Activated CD8-positive, alpha-beta memory T cell treated with anti-CD3 and anti-CD28 coated beads, Interleukin-2, amount 10 ng/mL, durations not matched to agents 7 days and 5 days (primary cell): ENCODE measurements around the gene COL23A1. TPM values are rescaled to one million over a fixed set of nuclear protein-coding genes. Genes with fewer than 3 reads are reported as not detected.
"Not testable (repeated sequence)": the region's sequence is repeated elsewhere in the genome, so short reads cannot be mapped to it uniquely, and the experiment has no call there.

Experiments used
- ATAC-seq: fragments of 150-1000 bp; cut with Tn5 transposase; one replicate; pipeline ENCODE4 v1.10.0; 2021; ENCODE audit warnings: moderate library complexity
- CTCF ChIA-PET: fragments of 350-600 bp; sonication (Branson Sonifier 250); formaldehyde crosslinking; loops from one replicate; lab custom pipeline; 2021; ENCODE audit warnings: antibody characterized with exemption; lab: Charles Lee
- DNase-seq: peaks from one replicate; pipeline ENCODE4 v3.0.0-alpha.2; 2020
- H3K27ac Mint-ChIP-seq: one replicate; pipeline ENCODE4 v1.8.0; 2021; ENCODE audit warnings: mild to moderate bottlenecking, mixed read lengths
- H3K27me3 Mint-ChIP-seq: one replicate; pipeline ENCODE4 v1.8.0; 2021; ENCODE audit warnings: mixed read lengths
- H3K36me3 Mint-ChIP-seq: one replicate; pipeline ENCODE4 v1.8.0; 2021; ENCODE audit warnings: mild to moderate bottlenecking, mixed read lengths
- H3K4me1 Mint-ChIP-seq: one replicate; pipeline ENCODE4 v1.8.0; 2021; ENCODE audit warnings: mixed read lengths
- H3K4me3 Mint-ChIP-seq: one replicate; pipeline ENCODE4 v1.8.0; 2021; ENCODE audit warnings: mild to moderate bottlenecking, moderate library complexity, mixed read lengths
- H3K9me3 Mint-ChIP-seq: one replicate; pipeline ENCODE4 v1.8.0; 2022; ENCODE audit warnings: low read depth, mixed read lengths
- total RNA-seq, 2 experiments: library from RNA; stranded (reverse); gene quantifications; one replicate each; pipeline ENCODE4 v1.2.3, GENCODE V29; 2021

COL23A1 gene
- total RNA-seq, 2 experiments from 2014 or later: 0.18 to 0.19 TPM

GRCh38 chr5:178326374-178326715 is 263.8 kb downstream of the COL23A1 start:
- Mint-ChIP-seq H3K27me3 (no peaks in the 10 kb centered on the region), H3K27ac (no peak overlapping the region), H3K4me1 (peaks cover 2% of the 10 kb centered on the region), H3K36me3 (no peaks in the 10 kb centered on the region), H3K4me3 (no peak overlapping the region), H3K9me3 (no peaks in the 10 kb centered on the region)
- DNase-seq (no peak), ATAC-seq (no peak)
- CTCF ChIA-PET: interaction anchor here (1.0 kb wide), 1 partner anchor 11 kb away, joined by 3 read pairs; no protein-coding TSS in a partner anchor

GRCh38 chr5:178325679-178326373 is 264.4 kb downstream of the COL23A1 start:
- CTCF ChIA-PET: interaction anchor here (1.0 kb wide), 1 partner anchor 10 kb away, joined by 3 read pairs; no protein-coding TSS in a partner anchor
- Mint-ChIP-seq H3K27me3 (no peaks in the 10 kb centered on the region), H3K27ac (no peak overlapping the region), H3K4me1 (peaks cover 2% of the 10 kb centered on the region), H3K9me3 (no peaks in the 10 kb centered on the region), H3K36me3 (no peaks in the 10 kb centered on the region), H3K4me3 (no peak overlapping the region)
- DNase-seq (no peak), ATAC-seq (no peak)

- Mint-ChIP-seq H3K4me1 (no peaks in the 10 kb centered on the region), H3K36me3 (no peaks in the 10 kb centered on the region), H3K4me3 (no peak overlapping the region), H3K27ac (no peak overlapping the region), H3K9me3 (no peaks in the 10 kb centered on the region), H3K27me3 (no peaks in the 10 kb centered on the region)
- DNase-seq (no peak), ATAC-seq (no peak)
- CTCF ChIA-PET: no interaction called here
Observed at GRCh38 chr5:178325311-178325678, 264.9 kb downstream of the COL23A1 start.

- Mint-ChIP-seq H3K4me1 (no peaks in the 10 kb centered on the region), H3K27ac (no peak overlapping the region), H3K36me3 (no peaks in the 10 kb centered on the region), H3K9me3 (no peaks in the 10 kb centered on the region), H3K27me3 (no peaks in the 10 kb centered on the region), H3K4me3 (no peak overlapping the region)
- CTCF ChIA-PET: no interaction called here
- ATAC-seq: no peak
- DNase-seq: no peak
Observed at GRCh38 chr5:178324481-178325310, 265.5 kb downstream of the COL23A1 start.

- no peak for ATAC-seq
- no peak overlapping the region for H3K27ac Mint-ChIP-seq
Observed at GRCh38 chr5:178323961-178324360, 266.2 kb downstream of the COL23A1 start.

GRCh38 chr5:178323541-178323865 is 266.7 kb downstream of the COL23A1 start:
- Mint-ChIP-seq H3K9me3 (no peaks in the 10 kb centered on the region), H3K4me1 (no peaks in the 10 kb centered on the region), H3K27ac (no peak overlapping the region), H3K36me3 (no peaks in the 10 kb centered on the region), H3K4me3 (no peak overlapping the region), H3K27me3 (no peaks in the 10 kb centered on the region)
- DNase-seq (no peak), ATAC-seq (no peak)
- CTCF ChIA-PET: no interaction called here

More at GRCh38 chr5:178323961-178324360, 266.2 kb downstream of the COL23A1 start:
- H3K27me3 Mint-ChIP-seq: no peaks in the 10 kb centered on the region
- no peaks in the 10 kb centered on the region for H3K36me3 Mint-ChIP-seq
- CTCF ChIA-PET: no interaction called here
- DNase-seq: no peak
- H3K4me3 Mint-ChIP-seq: no peak overlapping the region
- H3K9me3 Mint-ChIP-seq: no peaks in the 10 kb centered on the region
- H3K4me1 Mint-ChIP-seq: no peaks in the 10 kb centered on the region

GRCh38 chr5:178322736-178323540 is 267.3 kb downstream of the COL23A1 start:
- no peak overlapping the region for H3K27ac Mint-ChIP-seq
- ATAC-seq (no peak), DNase-seq (no peak)
- H3K9me3 Mint-ChIP-seq: no peaks in the 10 kb centered on the region
- H3K4me1 Mint-ChIP-seq: no peaks in the 10 kb centered on the region
- CTCF ChIA-PET: no interaction called here
- no peaks in the 10 kb centered on the region for H3K27me3 Mint-ChIP-seq
- no peak overlapping the region for H3K4me3 Mint-ChIP-seq
- H3K36me3 Mint-ChIP-seq: no peaks in the 10 kb centered on the region

GRCh38 chr5:178320281-178320855 is 269.8 kb downstream of the COL23A1 start:
- H3K9me3 Mint-ChIP-seq: peaks cover 3% of the 10 kb centered on the region
- ATAC-seq (no peak), DNase-seq (no peak)
- H3K27ac Mint-ChIP-seq: no peak overlapping the region
- no peak overlapping the region for H3K4me3 Mint-ChIP-seq
- no peaks in the 10 kb centered on the region for H3K27me3 Mint-ChIP-seq
- CTCF ChIA-PET: no interaction called here
- H3K36me3 Mint-ChIP-seq: no peaks in the 10 kb centered on the region
- H3K4me1 Mint-ChIP-seq: no peaks in the 10 kb centered on the region

GRCh38 chr5:178319541-178320041 is 270.6 kb downstream of the COL23A1 start:
- Mint-ChIP-seq H3K4me1 (no peaks in the 10 kb centered on the region), H3K36me3 (no peaks in the 10 kb centered on the region), H3K27ac (no peak overlapping the region), H3K27me3 (no peaks in the 10 kb centered on the region), H3K9me3 (peaks cover 3% of the 10 kb centered on the region), H3K4me3 (no peak overlapping the region)
- no peak for DNase-seq
- CTCF ChIA-PET: no interaction called here
- no peak for ATAC-seq

GRCh38 chr5:178318893-178319292 is 271.3 kb downstream of the COL23A1 start:
- DNase-seq (no peak), ATAC-seq (no peak)
- Mint-ChIP-seq H3K4me3 (no peak overlapping the region), H3K27ac (no peak overlapping the region), H3K9me3 (peaks cover 3% of the 10 kb centered on the region), H3K4me1 (no peaks in the 10 kb centered on the region), H3K27me3 (no peaks in the 10 kb centered on the region), H3K36me3 (no peaks in the 10 kb centered on the region)
- CTCF ChIA-PET: no interaction called here

- DNase-seq (no peak), ATAC-seq (no peak)
- no peak overlapping the region for H3K27ac Mint-ChIP-seq
Observed at GRCh38 chr5:178318382-178318781, 271.8 kb downstream of the COL23A1 start.

GRCh38 chr5:178317727-178318126 is 272.5 kb downstream of the COL23A1 start:
- H3K27ac Mint-ChIP-seq, H3K4me3 Mint-ChIP-seq, ATAC-seq, H3K27me3 Mint-ChIP-seq, CTCF ChIA-PET, DNase-seq, H3K36me3 Mint-ChIP-seq, H3K4me1 Mint-ChIP-seq, H3K9me3 Mint-ChIP-seq: not testable (repeated sequence)

More at GRCh38 chr5:178318382-178318781, 271.8 kb downstream of the COL23A1 start:
- Mint-ChIP-seq H3K36me3 (no peaks in the 10 kb centered on the region), H3K9me3 (peaks cover 3% of the 10 kb centered on the region), H3K4me1 (no peaks in the 10 kb centered on the region), H3K27me3 (no peaks in the 10 kb centered on the region), H3K4me3 (no peak overlapping the region)
- CTCF ChIA-PET: no interaction called here
